Caco-2 (cell line): ENCODE data around the gene PADI2. TPM values are rescaled to one million over a fixed set of nuclear protein-coding genes. Genes with fewer than 3 reads are reported as not detected.

Experiments used
- BruUV-seq: library from RNA; stranded (reverse); fragments of 400-500 nt; replicated peaks from 2 replicates; lab custom pipeline; 2021; lab: Mats Ljungman, UMichigan
- CTCF ChIA-PET: fragments of 300-600 bp; sonication (Branson Sonifier 250); formaldehyde crosslinking; loops from one replicate; lab custom pipeline; 2022; ENCODE audit warnings: antibody characterized with exemption; lab: Charles Lee
- POLR2A ChIA-PET: fragments of 300-600 bp; sonication (Branson Sonifier 250); formaldehyde crosslinking; loops from one replicate; lab custom pipeline; 2022; ENCODE audit warnings: antibody characterized with exemption; lab: Charles Lee
- DNase-seq, 2 experiments: peaks; one replicate each; pipeline versions ENCODE4 v3.0.0 to v3.0.0-alpha.2; 2020 to 2022
- H3K27me3 ChIP-seq: replicated peaks from 2 replicates; pipeline ENCODE4 v1.6.0; 2011; ENCODE audit warnings: low read length; ENCODE audit not compliant: control insufficient read depth, insufficient read depth
- H3K36me3 ChIP-seq: 2 replicates; pipeline ENCODE4 v1.5.1; 2011; ENCODE audit warnings: low read length; ENCODE audit not compliant: control insufficient read depth, insufficient read depth
- H3K4me1 ChIP-seq: fragments of 250-450 bp; sonication (Bioruptor Pico); 2 replicates; pipeline ENCODE4 v1.5.1; 2020; ENCODE audit warnings: mild to moderate bottlenecking
- H3K4me3 ChIP-seq: 2 replicates; pipeline ENCODE4 v1.5.1; 2011; ENCODE audit warnings: low read depth, mild to moderate bottlenecking, control low read depth, low read length
- H3K9me3 ChIP-seq: fragments of 250-450 bp; sonication (Bioruptor Pico); 2 replicates; pipeline ENCODE4 v1.5.1; 2020; ENCODE audit warnings: mild to moderate bottlenecking, moderate library complexity
- H3K27ac Mint-ChIP-seq: one replicate; pipeline ENCODE4 v1.8.0; 2022; ENCODE audit warnings: mixed read lengths; ENCODE audit not compliant: unreplicated experiment
- H3K27me3 Mint-ChIP-seq: one replicate; pipeline ENCODE4 v1.8.0; 2022; ENCODE audit warnings: mixed read lengths; ENCODE audit not compliant: insufficient read depth, unreplicated experiment
- H3K36me3 Mint-ChIP-seq: one replicate; pipeline ENCODE4 v1.8.0; 2022; ENCODE audit warnings: mild to moderate bottlenecking, mixed read lengths; ENCODE audit not compliant: insufficient read depth, unreplicated experiment
- H3K4me1 Mint-ChIP-seq: one replicate; pipeline ENCODE4 v1.8.0; 2022; ENCODE audit warnings: low read depth, mixed read lengths; ENCODE audit not compliant: unreplicated experiment
- H3K4me3 Mint-ChIP-seq: one replicate; pipeline ENCODE4 v1.8.0; 2022; ENCODE audit warnings: mild to moderate bottlenecking, moderate library complexity, mixed read lengths; ENCODE audit not compliant: unreplicated experiment
- H3K9me3 Mint-ChIP-seq: one replicate; pipeline ENCODE4 v1.8.0; 2022; ENCODE audit warnings: mixed read lengths; ENCODE audit not compliant: unreplicated experiment
- CTCF ChIP-seq, 2 experiments: fragments of 200-600 bp in 1 of 2; IDR thresholded peaks; 1 replicate in 1 of 2; 2 replicates in 1 of 2; pipeline versions ENCODE4 v1.5.1 to v1.8.0; 2011 to 2022; ENCODE audit warnings: antibody characterized with exemption in 1 of 2, control low read depth in 1 of 2, inconsistent platforms in 1 of 2, low read depth in 1 of 2, low read length in 1 of 2, mild to moderate bottlenecking in 1 of 2, moderate library complexity in 1 of 2; ENCODE audit not compliant: insufficient read depth in 1 of 2, severe bottlenecking in 1 of 2, unreplicated experiment in 1 of 2
- intact Hi-C: fragments of 100-400 bp; cut with micrococcal nuclease; formaldehyde crosslinking; loops from one replicate; pipeline ENCODE4 v1.10.0; 2022; ENCODE audit not compliant: unreplicated experiment
- total RNA-seq: library from RNA; stranded (reverse); gene quantifications from 2 replicates; pipeline ENCODE4 v1.2.3, GENCODE V29; 2022

The PADI2 gene
- total RNA-seq, 1 experiment from 2014 or later: 0.73 TPM

GRCh38 chr1:17084787-17085186 lies 34.5 kb downstream of the PADI2 start:
- intact Hi-C loops: no loop called here
- H3K4me3 ChIP-seq: no peak overlapping the region
- no peaks in the 10 kb centered on the region for H3K27me3 ChIP-seq
- ChIA-PET CTCF (no interaction called here), POLR2A (no interaction called here)
- Mint-ChIP-seq H3K36me3 (no peaks in the 10 kb centered on the region), H3K27ac (no peak overlapping the region), H3K4me3 (no peak overlapping the region), H3K27me3 (no peaks in the 10 kb centered on the region), H3K9me3 (no peaks in the 10 kb centered on the region), H3K4me1 (no peaks in the 10 kb centered on the region)
- DNase-seq: no peak
- H3K4me1 ChIP-seq: no peaks in the 10 kb centered on the region
- TF ChIP-seq CTCF (IDR thresholded peaks at IDR 0.05; ENCODE audit: insufficient read depth in 1 of 2, low read depth in 1 of 2, low read length in 1 of 2, severe bottlenecking in 1 of 2, unreplicated experiment in 1 of 2): no peak
- no peaks in the 10 kb centered on the region for H3K9me3 ChIP-seq
- no TSS peak for BruUV-seq
- no peaks in the 10 kb centered on the region for H3K36me3 ChIP-seq

- no peak overlapping the region for H3K4me3 Mint-ChIP-seq
- ChIA-PET CTCF (no interaction called here), POLR2A (no interaction called here)
These were observed 36.5 kb downstream of the PADI2 start for GRCh38 chr1:17082761-17083160.

GRCh38 chr1:17081439-17081838 lies 37.8 kb downstream of the PADI2 start:
- POLR2A ChIA-PET: no interaction called here
- no TSS peak for BruUV-seq
- Mint-ChIP-seq H3K4me3 (no peak overlapping the region), H3K27me3 (no peaks in the 10 kb centered on the region), H3K27ac (no peak overlapping the region), H3K36me3 (no peaks in the 10 kb centered on the region), H3K4me1 (no peaks in the 10 kb centered on the region), H3K9me3 (no peaks in the 10 kb centered on the region)
- Histone ChIP-seq H3K4me1 (no peaks in the 10 kb centered on the region), H3K4me3 (no peak overlapping the region), H3K36me3 (no peaks in the 10 kb centered on the region), H3K9me3 (no peaks in the 10 kb centered on the region), H3K27me3 (no peaks in the 10 kb centered on the region)
- no peak for TF ChIP-seq CTCF (IDR thresholded peaks at IDR 0.05; ENCODE audit: insufficient read depth in 1 of 2, low read depth in 1 of 2, low read length in 1 of 2, severe bottlenecking in 1 of 2, unreplicated experiment in 1 of 2)
- DNase-seq: no peak
- CTCF ChIA-PET: no interaction called here
- intact Hi-C loops: no loop called here

More at GRCh38 chr1:17082761-17083160, 36.5 kb downstream of the PADI2 start:
- Histone ChIP-seq H3K36me3 (no peaks in the 10 kb centered on the region), H3K9me3 (no peaks in the 10 kb centered on the region), H3K4me3 (no peak overlapping the region), H3K4me1 (no peaks in the 10 kb centered on the region), H3K27me3 (no peaks in the 10 kb centered on the region)
- no peak for TF ChIP-seq CTCF (IDR thresholded peaks at IDR 0.05; ENCODE audit: insufficient read depth in 1 of 2, low read depth in 1 of 2, low read length in 1 of 2, severe bottlenecking in 1 of 2, unreplicated experiment in 1 of 2)
- no peak for DNase-seq
- H3K36me3 Mint-ChIP-seq: no peaks in the 10 kb centered on the region
- H3K27me3 Mint-ChIP-seq: no peaks in the 10 kb centered on the region
- no TSS peak for BruUV-seq
- H3K27ac Mint-ChIP-seq: no peak overlapping the region
- H3K9me3 Mint-ChIP-seq: no peaks in the 10 kb centered on the region
- intact Hi-C loops: no loop called here
- no peaks in the 10 kb centered on the region for H3K4me1 Mint-ChIP-seq
